NCI-H2196 (cell line): ENCODE data around the gene KIF21A.

ENCODE experiments used
- DNase-seq: peaks from one replicate; lab custom pipeline; 2025; ENCODE audit not compliant: unreplicated experiment; lab: John Stamatoyannopoulos, UW

Gene KIF21A

DNA sequence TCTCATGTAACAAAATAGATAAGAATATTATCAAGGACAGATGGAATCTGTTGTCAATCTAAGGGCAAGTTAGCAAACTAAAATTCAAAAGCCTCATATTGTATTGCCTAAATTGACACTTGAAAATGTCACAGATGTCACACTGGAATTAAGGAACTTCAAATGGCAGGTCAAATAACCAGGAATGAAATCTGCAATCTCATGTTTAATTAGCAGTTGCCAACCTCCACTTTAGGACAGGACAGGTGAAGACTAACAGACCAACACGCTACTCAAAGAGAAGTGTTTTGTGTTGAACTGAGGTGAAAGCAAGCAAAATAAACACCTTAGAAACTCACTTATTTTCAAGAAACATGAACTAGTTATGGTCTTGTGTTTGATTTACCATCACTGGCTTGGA, 11.1 kb downstream of the KIF21A start:
- DNase-seq: no peak

- DNase-seq: no peak
These were observed 11.7 kb downstream of the KIF21A start for GRCh38 chr12:39431002-39431796.

GRCh38 chr12:39429809-39430208, 13.1 kb downstream of the KIF21A start:
- no peak for DNase-seq

DNA sequence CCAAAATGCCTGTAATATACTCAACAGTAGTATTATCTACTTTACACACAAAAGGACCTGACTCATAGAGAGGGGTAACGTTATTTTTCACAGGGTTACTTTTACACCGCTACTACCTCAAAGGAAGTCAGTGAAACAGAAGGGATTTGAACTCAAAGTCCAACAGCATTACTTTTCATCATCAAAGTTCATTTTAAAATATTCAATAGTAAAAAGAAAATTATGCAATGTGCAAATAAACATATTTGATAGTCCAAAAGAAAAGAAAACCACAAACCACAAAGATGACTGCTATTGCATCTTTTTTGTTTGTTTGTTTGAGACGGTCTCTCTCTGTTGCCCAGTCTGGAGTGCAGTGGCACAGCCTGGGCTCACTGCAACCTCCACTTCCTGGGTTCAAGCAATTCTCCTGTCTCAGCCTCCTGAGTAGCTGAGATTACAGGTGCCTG, 15.5 kb downstream of the KIF21A start:
- DNase-seq: no peak

- no peak for DNase-seq
These were observed 16.2 kb downstream of the KIF21A start for GRCh38 chr12:39426636-39427240.

DNA sequence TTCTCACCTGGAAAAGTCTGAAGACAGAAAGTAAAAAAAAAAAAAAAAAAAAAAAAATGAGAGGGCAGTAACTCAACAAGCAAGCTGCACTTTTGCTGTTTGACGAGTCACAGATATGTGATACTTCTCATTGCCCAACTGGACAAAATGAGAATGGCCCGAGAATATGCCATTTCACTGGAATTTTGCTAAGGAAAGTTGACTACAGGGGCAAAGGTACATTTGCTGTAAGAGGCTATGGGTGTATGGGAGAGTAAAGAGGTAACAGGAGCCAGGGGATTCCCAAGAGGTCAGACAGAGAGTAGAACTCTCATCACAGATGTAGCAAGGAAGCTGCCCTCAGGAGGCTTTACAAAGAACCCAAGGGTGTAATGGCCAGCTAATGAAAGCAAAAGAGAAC, 22.9 kb downstream of the KIF21A start:
- DNase-seq: no peak

- DNase-seq: no peak
These were observed 23.4 kb downstream of the KIF21A start for GRCh38 chr12:39419471-39419870.

GRCh38 chr12:39417916-39418315, 25.0 kb downstream of the KIF21A start:
- no peak for DNase-seq

- no peak for DNase-seq
These were observed 28.8 kb downstream of the KIF21A start for GRCh38 chr12:39413836-39414771.

- DNase-seq: no peak
These were observed 30.7 kb downstream of the KIF21A start for GRCh38 chr12:39412210-39412609.

- DNase-seq: no peak
These were observed 36.7 kb downstream of the KIF21A start for GRCh38 chr12:39406262-39406661.

DNA sequence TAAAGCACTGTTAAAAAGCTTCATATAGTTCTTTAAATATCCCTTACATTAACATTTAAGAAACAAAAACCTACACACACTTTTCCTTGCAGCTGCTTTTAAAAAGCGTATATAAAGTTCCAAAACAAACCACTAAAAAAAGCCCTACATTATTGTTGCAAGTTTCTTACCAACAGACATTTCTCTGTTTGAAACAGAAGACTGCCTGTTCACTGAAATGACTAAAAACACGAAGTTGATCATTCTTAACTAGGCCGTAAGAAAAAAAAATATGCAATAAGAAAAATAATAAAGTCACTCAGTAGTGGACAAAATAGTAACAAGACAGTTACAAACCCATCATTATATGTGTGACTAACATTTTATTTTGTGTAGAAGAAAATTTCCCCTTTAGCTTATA, 37.3 kb downstream of the KIF21A start:
- DNase-seq: no peak

- no peak for DNase-seq
These were observed 38.9 kb downstream of the KIF21A start for GRCh38 chr12:39404000-39404399.

- no peak for DNase-seq
These were observed 39.5 kb downstream of the KIF21A start for GRCh38 chr12:39403376-39403775.

DNA sequence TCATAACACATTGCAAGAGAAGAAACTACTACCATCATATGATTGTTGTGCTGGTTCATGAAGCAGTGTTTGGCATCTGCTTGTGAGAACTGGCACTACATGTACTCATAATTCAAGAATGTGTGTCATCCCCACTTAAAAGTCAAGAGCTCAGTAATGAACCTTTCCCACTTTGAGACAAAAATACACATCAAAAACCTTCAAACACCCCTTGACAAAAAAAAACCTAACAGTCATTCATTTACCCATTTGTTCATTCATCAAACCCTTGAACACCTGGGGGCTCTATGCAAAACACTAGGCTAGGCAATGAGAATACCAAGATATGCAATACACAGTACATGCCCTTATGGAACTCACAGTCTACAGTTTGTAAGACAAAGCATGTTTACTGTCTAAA, 40.0 kb downstream of the KIF21A start:
- no peak for DNase-seq

DNA sequence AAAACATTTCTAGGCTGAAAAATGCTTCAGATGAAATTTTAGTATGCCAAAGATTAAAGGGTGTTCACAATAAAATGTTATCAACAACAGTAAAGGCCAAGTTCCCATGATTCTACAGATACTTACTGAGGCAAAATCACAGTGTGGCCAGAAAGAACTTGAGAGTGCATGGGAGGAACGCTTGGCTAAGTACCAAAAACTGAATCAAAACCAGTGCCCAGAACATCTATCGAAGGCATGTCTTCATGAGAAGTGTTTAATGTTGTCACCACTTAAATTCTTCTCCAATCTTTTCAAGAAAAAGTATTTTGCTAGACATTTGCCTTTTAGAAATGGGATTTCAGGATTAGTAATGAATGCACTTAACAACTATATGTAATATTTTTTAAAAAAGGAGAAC, 41.5 kb downstream of the KIF21A start:
- no peak for DNase-seq

DNA sequence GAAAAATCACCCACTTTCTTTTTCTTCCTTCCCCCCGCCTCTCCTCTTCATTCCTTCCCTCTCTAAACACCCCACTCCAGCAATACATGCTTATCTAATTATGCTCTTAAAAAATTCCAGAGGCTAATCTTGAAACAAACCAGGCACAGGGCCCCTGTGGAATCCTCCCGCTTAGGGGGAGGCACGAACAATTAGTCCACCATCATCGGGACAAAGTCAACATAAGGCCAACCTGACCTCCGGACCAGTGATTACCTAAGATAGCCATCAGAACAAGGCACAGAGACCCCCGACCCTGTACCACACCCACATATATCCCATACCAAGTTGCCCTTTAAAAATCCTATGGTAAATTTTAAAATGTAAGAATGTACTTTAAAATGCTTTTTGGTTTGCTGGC, 47.1 kb downstream of the KIF21A start:
- DNase-seq: no peak

GRCh38 chr12:39393890-39394289, 49.0 kb downstream of the KIF21A start:
- no peak for DNase-seq

DNA sequence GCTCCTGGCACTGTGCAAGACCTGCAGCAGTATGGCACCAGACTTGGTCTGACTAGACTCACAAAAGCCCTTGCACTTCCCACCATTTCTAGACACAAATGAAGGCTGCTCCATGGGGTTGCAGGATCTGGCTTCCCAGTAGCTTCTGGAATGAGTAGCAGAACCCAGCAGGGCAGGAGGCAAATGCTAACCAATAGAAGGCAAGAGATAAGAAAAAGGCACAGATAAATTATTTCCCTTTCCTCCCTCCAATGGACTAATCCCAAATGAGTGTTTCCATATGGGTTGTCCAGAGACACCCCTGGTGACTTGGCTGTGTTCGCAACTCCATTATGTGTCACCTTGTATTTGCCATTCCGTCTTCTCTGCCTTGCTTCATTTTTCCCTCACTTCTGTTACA, 49.7 kb downstream of the KIF21A start:
- no peak for DNase-seq

DNA sequence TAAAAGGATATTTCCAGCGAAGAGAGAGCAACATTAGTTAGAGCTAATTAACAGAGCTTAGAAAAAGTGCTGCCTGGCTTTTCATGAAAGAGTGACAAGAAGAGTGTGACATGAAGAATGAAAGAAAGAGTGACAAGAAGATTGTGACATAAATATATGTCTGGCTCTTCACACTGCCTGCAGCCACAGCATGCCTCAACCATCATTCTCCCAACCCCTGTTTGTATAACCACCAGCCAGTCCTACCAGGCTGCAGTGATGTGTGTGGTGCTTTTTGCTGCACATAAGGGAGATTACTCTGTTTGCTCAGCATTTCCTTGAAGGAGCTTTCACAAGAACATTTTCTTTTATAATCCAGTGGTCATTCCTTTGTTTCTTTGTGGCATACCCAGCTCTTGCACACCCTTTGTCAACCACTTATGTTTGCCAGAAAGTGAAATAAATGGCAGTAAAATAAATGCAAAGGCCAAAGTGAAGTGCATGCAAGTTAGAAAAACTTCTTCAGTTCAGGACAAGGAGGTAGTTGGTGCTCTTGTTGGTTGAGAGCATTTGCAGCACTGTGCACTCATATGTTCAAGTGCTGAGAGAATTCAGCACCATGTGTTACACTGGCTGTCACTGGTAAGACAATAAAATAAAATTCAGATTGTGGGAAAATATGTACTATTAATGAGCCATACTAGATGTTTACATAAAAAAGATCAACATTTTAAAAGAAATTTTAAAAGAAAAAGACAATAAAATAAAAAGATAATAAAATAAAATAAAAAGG, 50.6 kb downstream of the KIF21A start:
- no peak for DNase-seq

- no peak for DNase-seq
These were observed 52.2 kb downstream of the KIF21A start for GRCh38 chr12:39390752-39391151.
